Daoy (cell line): ENCODE results near the gene MTARC1. TPM values are rescaled to one million over a fixed set of nuclear protein-coding genes. Genes with fewer than 3 reads are reported as not detected.

ENCODE experiments used
- DNase-seq: peaks from one replicate; pipeline ENCODE4 v3.0.0-alpha.2; 2015; ENCODE audit warnings: low read depth
- total RNA-seq: library from RNA; depleted of rRNA; stranded (reverse); fragments of >200 nt; shearing (Covaris generic); gene quantifications from 2 replicates; pipeline ENCODE4 v1.2.3, GENCODE V29; 2014

The MTARC1 gene
- total RNA-seq, 1 experiment from 2014 or later = 3.9 TPM

DNA sequence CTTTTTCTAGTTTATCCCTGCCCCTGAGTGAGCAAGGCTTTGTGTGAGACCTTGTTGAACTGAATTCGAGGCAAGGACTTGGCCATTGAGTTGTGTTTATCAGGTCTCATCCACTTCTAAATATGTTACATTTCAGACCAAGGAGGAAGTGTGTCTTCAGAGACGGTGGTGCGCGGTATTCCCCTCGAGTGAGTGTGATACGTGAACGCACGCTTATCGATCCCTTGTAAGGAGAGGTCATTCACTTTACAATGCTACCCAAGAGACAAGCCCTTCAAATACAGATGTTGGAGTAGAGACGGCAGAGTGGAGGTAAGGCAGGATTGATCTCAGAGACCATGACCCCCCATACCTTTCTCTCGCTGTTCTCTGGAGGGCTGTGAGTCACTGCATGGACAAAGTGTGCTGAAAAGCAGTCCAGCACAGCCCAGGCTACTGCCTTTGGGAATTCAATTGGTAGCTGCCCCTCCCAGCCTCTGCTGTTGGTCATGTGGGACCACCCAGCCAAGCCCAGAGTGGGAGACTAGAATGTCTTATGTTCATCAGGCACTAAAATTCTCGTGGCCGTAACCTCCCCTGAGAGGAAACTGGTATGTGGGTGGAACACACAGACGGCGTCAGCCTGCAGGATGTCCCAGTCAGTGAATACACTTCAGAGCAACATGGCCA lies 16.3 kb upstream of the MTARC1 start:
- no peak for DNase-seq

DNA sequence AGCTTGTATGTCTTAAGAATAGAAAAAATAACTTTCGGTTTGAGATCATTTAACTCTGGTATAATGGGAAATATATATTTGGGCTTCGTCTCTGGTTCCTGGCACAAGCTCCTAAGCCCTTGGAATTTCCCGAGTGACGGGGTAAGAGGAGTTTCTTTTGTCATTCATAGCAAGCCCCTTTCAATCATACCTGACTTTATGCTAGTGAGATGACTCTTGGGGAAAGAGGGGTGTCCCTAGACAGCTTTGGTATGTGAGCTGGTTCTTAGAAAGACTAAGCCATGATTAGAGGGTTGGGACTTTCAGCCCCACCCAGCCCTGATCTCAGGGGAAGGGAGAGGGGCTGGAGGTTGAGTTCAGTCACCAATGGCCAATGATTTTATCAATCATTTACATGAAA lies 13.9 kb upstream of the MTARC1 start:
- no peak for DNase-seq

DNA sequence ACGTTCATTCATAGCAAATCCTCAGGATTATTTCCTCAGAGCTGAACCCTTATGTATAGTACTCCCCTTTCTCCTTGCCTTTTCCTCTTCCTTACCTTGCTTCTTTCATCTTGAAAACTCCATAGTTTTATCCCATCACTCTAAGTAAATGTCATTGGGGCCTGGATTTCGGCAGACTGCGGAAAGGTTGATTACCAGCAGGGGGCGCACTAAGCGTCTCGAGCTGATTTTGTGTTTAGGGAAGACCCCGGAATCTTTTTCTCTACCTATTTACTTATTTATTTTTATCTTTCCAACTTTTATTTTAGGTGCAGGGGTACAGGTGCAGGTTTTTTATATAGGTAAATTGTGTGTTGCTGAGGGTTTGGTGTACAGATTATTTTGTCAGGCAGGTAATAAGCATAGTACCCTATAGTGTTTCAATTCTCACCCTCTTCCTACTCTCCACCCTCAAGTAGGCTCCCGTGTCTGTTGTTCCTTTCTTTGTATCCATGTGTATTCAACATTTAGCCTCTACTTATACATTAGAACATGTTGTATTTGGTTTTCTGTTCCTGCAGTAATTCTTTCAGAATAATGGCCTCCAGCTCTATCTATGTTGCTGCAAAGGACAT lies 11.4 kb upstream of the MTARC1 start:
- peak; percentile 25 for DNase-seq

DNA sequence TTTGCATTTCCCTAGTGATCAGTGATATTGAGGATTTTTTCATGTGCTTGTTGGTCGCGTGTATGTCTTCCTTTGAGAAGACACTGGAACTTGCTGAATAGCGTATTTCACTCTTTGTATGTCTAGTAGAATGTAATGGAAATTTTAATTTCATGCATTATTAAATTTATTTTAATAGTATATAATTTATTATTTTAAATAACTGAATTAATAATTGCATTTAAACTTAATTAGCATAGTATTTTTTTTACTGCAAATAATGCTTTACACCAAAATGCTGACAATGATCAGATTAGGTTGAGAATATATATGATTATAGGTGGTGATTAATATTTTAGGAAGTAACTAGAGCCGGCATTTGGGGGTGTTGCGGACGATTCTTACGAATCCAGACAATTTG lies 10.5 kb upstream of the MTARC1 start:
- DNase-seq = no peak

DNA sequence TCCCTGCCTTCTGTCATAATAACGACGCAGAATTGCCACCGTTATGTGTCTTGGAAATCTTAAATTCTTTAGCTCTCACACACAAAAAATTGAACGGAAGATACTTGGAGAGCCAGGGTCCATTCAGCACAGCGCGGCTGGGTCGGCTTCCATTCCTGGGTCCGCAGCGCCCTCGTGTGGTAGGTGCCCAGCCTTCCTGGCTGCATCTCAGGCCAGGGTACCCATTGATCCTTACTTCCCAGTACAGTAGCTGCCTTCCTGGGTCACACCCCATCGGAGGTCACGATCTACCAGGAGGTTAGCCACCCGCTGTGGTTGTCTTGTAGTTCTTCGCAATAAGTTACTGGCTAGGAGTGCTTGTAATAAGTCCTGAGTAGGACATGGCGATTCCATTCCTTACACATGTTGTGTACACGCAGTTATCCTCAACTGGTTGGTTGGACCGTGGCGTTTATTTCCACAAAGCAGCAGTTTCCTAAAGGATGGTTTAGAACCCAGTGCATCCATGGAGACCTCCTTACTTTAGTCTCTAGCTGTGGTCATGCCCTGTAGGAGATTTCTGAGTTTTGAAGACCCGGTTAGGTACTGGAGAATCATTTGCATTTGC lies 9.9 kb upstream of the MTARC1 start:
- peak; percentile 78 for DNase-seq

DNA sequence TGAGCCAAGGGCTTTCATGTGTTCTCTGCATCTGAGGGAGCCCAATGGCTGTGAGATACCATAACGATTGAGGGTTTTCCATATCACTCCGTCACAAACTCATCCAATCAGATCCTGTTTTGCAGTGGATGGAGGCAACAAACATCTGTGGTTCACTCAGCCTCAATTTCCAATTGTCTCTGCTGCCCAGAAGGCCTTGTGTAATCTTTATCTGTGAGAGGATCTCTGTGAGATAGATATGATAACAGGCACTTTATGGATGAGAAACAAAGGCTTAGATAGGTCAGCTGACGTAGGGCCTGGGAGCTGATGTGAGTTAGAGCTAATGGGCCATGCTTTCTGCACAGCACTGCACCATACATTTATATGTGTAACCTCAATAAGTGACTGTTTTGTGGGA lies 3.3 kb upstream of the MTARC1 start:
- no peak for DNase-seq

DNA sequence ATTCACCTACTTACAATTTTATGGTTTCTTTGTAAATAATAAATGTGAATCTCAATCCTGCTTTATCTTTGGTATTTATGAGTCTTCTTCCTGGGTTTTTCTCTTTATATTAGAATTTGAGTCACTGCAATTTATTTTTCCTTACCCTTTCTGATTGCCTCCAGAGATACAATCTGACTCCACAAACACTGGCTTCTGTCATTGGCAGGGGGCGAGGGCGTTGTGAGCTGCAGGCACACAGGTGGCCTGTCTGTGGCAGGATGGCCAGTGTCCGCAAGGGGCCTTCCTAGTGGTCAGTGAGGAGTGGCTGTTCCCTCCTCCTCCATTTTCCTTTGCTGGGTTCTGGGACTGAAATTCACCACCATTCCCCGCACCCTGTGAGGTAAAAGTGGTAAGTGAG lies 2.0 kb upstream of the MTARC1 start:
- no peak for DNase-seq

DNA sequence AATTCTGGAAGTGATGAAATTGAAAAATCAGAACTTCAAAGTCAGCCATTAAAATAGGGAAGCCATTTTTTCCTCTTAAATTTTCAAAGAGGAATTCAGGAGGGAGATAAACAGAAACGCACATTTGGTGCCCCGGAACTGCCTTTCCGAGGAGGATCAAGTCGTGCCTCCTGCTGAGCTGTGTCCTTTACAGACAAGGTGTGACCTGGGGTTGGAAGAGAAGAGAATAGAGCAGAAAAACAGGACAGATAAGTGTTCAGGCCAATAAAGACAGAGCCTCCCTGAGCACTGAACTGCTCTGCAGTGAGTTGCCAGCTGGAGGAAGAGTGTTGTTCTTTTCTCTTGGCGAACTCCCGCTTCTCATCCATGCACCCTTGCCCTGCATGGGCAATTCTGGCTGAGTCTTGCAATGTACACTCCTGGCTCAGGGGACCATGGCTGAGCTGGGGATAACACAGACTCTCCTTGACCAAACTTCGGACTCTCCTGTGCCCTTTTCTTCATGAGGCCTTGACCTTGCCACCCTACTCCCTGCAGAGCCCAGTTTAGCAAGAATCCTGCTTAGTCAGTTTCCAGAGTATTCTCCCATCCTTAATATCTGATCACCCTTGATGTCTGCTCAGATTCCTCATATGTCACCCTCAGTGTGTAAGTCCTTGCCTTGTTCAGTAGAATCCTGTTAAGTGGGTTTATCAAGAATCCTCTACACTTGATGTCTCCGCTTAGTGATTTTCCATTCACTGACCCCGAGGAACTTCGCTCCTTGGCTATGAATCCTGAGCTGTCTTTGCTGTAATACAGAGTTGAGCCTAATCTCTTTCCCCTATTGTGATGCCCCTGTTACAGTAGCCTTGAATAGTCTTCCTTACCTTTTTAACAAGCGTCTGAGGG lies 1.3 kb upstream of the MTARC1 start:
- DNase-seq = no peak

DNA sequence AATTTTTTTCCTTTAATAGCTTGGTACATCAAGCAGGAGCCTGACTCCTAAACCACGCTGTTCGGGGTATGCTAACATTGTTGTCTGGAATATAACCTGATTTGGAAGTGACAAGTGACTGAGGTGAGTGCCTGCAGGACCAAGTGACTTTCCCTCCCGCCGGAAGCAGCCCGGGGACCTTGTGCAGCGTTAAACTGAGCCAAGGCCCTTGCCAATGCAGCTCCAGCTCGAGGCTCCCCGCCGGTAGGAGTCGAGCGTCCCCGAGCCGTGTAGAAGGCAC lies 716 bp upstream of the MTARC1 start:
- DNase-seq = no peak

DNA sequence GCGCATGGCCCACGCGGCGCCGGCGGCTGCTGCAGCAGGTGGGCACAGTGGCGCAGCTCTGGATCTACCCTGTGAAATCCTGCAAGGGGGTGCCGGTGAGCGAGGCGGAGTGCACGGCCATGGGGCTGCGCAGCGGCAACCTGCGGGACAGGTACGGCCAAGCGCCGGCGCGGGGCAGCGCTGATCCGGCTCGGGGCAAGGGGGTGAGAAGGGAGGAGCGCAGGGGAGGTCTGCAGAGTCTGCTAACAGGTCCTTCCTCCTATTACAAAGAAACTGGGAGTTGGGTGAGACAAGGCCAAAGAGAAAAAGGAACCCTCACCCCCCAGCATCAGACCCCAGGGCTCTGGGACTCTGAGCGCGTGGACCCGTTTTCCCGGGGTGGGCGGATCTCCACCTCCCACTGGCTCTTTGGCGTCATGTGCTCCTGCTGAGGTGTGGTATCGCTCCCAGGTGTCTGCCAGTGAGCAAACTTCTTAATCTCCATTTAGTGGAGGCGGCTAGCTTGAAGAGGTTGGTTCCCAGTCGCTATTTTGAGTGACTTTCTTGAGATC lies 431 bp downstream of the MTARC1 start:
- DNase-seq = peak; percentile 10

DNA sequence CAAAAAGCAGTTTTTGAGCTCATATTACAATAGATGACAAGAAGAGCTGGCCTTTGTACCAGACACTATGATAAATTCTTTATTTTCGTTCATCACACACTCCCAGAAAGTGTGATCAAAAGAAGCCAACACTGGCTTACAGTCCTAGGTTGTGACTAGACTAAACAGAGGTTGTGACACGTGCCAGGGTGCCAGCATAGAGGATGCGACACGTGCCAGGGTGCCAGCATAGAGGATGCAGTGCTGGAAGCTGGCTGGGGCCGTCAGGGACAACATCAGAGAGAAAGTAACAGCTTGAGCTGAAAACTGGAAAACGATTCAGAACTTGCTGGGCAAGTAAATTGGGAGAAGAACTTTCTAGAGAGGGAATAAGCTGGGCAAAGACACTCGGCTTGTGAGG lies 2.2 kb downstream of the MTARC1 start:
- DNase-seq = no peak

DNA sequence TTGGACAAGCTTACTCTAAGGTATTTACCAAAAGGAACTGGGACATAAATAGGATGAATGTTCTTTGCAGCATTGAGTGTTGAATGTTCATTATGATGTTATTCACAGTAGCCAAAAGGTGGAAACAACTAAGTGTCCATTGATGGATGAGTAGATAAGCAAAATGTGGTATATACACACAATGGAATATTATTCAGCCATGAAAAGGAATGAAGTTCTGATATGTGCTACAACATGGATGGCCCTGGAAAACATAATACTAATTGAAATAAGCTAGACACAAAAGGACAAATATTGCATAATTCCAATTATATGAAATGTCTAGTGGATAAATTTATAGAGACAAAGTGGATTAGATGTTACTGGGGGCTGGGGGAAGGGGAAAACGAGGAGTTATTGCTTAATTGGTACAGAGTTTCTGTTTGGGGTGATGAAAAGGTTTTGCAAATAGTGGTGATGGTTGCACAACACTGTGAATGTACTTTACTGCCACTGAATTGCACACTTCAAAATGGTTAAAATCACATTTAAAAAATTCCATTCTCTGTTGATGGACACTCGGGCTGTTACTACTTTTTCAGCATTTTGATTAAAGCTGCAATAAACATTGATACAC lies 2.9 kb downstream of the MTARC1 start:
- no peak for DNase-seq

DNA sequence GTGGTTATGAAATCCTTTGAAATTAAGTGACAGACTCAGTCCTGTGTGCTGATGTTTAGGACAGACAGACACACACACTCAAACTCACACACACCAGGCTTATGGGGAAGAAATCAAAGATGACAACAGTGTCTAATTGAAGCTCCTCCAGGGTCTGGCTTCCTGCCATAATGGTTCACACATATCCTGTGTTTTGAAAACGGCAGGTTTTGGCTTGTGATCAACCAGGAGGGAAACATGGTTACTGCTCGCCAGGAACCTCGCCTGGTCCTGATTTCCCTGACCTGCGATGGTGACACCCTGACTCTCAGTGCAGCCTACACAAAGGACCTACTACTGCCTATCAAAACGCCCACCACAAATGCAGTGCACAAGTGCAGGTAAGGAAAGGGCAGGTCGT lies 4.6 kb downstream of the MTARC1 start:
- DNase-seq = peak; percentile 55

DNA sequence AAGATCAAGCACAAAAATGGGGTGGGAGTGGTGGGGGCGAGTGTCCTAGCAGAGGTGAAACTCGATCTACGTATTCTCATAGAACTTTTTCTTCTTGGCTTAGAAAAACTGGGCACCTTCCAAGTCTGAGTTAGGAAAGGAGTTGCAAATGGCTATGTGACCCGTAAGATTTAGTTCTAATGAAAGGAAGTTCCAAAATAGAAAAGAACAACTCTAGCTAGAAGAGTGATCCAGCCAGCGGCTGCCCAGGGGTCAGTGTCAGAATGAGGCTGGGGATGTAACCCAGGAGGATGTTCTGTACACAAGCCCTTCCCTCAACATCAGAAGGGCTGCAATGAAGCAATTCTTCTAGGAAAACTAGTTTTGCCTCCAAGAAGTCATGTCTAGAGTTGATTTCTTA lies 5.2 kb downstream of the MTARC1 start:
- DNase-seq = no peak

DNA sequence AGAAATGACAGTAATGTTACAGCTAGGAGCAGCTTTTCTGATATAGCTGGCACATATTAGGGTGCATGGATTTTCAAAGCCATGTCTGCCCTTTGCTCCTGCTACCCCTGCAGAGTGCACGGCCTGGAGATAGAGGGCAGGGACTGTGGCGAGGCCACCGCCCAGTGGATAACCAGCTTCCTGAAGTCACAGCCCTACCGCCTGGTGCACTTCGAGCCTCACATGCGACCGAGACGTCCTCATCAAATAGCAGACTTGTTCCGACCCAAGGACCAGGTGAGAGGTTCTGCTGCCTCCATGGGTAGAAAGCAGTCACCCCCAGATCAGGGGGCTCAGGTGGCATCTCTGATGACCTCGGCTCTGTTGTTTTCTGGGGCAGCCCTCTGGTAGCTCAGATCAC lies 9.8 kb downstream of the MTARC1 start:
- DNase-seq = no peak

DNA sequence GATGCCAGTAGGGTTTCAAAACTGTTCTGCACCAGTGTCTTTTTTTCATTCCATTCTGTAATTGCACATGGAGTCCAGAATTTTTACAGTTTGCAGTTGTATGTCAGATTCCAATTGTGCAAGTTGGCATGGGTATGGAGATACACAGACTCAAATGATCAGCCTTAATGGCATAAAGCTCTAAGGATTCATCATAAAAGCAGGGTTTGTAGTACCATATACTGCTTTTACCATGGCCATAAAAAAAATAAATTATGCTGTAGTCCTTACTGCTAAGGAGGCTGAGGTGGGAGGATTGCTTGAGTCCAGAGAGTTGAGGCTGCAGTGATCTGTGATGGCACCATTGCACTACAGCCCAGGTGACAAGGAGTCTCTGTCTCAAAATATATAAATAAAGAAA lies 10.3 kb downstream of the MTARC1 start:
- no peak for DNase-seq

DNA sequence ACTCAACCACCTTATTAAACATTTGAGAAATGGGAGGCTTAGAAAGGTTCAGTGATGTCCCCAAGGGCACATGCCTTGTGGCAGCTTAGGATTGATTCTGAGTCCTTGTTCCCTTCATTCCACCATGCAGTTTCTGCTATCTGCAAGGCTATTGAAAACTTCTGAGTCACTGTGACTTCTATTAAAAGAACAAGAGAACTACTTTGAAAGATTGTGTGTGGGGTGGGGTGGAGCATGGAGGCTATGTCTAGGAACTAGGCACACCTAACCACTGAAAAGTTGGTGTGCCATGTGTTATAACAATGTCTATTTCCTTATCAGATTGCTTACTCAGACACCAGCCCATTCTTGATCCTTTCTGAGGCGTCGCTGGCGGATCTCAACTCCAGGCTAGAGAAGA lies 10.8 kb downstream of the MTARC1 start:
- DNase-seq = no peak

DNA sequence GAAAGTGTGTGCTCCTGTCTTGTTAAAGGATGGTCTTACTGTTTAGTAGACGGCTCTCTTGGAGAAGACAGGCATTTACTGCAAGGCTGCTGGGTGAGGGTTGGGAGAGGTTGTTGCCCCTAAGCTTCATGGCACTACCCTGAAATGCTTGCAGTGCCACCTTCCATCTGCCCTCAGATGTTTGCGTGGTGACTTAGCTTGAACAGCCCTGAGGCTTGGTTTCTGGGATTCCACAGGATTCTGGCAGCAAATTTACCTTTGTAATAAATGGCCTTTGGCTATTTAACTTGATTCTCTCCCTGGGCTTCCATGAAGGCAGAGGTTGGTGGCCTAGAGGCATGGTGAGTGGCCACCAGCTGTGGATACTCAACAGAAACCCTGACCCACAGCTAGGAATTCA lies 11.6 kb downstream of the MTARC1 start:
- no peak for DNase-seq

DNA sequence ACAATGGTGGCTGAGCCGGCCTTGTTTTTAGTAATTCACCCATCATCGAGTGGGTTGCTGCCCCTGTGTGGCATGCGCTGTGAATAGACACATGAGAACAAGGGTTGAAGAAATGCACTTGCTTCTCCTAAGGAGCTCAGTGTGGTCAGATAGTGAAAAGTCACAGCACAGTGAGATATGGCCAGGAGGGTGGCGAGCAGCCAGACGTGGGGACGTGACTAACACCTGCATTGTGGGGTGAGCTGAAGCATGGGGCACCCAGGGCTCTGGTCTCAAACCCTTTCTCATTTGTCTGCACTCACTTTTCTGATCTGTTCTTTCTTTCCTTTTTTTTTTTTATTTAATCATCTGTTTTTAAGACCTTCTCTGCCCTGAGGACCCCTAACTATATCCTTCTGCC lies 13.5 kb downstream of the MTARC1 start:
- no peak for DNase-seq

DNA sequence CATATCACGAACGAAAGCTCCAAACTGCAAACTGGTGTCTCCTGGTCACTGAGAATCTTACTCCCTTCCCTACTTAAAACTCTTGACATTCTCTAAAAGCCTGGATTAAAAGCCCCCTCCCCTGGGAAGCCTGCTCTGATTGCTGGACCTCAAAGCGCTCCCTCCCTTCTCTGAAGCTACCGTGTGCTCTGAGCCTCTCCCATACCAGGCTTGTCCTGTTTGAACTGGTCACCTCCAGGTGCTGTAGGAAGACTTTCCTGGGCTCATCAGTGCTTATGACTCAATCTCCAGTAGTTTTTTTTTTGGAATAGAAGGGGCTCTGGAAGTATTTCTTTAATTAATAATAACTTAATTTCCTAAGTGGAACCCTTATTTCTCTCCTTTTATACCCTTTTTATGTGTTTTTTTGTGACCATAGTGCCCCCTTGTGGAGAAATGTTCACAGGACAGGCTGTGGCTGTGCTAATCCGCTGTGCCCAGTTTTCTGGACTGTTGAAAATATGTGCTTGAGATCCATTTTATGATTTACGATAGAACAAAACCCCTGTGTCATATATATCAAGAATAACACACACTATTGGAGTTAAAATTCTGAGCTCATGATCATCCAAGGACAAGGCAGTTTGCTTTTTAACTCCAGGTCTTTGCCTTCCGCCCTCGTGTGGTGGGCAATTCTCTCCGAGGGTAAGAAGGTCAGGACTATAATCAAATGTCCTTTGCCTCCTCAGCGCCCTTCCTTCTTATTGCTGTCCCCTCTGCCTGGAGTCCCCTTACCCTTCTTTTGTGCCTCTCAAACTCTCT lies 16.9 kb downstream of the MTARC1 start:
- DNase-seq = no peak

DNA sequence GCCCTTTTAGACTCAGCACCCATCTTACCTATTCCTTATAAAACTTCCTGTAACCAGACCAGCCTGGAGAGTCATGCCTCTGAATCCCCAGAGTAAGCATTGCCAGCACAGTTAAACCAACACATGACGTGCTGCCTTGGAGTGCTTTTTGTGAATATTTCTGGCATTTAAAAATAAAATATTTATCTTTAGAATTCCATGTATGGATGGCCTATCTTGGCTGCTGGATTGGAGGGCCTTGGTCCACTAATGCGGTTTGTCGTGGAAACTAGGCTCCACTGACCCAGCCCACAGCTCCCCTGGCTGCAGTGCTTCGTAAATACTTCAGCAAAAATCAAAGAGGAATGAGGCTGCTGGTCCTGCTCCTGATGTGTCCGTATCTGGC lies 17.5 kb downstream of the MTARC1 start:
- DNase-seq = no peak
